GM19043 (cell line): ENCODE data around the gene CHD3.

ENCODE experiments used
- ATAC-seq: cut with Tn5 transposase; IDR thresholded peaks from one replicate; pipeline ENCODE4 v1.9.1; 2021; ENCODE audit warnings: low read depth; ENCODE audit not compliant: unreplicated experiment

Gene CHD3

DNA sequence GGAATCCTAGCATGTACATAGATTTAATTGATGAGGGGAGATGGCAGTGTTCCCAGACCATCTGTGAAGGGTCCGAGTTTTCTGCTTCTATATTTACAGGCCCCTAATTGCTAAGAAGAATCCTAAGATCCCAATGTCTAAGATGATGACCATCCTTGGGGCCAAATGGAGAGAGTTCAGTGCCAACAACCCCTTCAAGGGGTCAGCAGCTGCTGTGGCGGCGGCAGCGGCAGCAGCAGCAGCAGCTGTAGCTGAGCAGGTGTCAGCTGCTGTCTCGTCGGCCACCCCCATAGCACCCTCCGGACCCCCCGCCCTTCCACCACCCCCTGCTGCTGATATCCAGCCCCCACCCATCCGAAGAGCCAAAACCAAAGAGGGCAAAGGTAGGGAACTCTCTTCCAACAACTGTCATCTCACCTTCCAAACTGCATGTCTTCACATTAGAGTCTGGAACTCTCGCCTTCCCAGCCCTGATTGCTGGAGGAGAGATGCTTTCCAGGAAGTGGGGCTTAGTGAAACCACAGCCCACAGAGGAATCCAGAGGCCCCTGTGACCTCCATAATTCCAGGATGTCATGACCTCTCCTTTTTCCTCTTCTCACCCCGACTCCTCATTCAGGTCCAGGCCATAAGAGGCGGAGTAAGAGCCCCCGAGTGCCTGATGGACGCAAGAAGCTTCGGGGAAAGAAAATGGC lies 4.7 kb downstream of the CHD3 start:
- ATAC-seq, result no peak

DNA sequence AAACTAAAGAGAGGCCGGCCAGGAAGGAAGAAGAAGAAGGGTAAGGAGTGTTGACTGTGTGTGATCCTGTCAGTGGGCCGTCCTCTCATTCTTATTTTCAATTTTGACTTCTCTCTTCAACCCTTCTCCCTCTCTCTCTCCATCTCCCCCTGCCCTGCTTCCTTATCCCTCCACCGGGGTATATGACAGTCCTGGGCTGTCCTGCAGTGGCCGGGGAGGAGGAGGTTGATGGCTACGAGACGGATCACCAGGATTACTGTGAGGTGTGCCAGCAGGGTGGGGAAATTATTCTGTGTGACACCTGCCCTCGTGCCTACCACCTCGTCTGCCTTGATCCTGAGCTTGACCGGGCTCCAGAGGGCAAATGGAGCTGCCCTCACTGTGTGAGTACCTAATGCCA lies 5.6 kb downstream of the CHD3 start:
- no peak for ATAC-seq

DNA sequence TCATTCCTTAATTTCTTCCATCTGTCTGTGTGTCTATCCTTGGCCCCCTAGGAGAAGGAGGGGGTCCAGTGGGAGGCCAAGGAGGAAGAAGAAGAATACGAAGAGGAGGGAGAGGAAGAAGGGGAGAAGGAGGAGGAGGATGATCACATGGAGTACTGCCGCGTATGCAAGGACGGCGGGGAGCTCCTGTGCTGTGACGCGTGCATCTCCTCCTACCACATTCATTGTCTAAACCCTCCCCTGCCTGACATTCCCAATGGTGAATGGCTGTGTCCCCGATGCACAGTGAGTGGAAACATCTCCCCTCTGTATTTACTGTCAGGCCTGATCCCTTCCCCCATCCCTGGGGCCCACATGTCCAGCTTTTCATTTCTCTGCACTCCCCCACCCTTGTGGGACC lies 6.3 kb downstream of the CHD3 start:
- ATAC-seq, result no peak

DNA sequence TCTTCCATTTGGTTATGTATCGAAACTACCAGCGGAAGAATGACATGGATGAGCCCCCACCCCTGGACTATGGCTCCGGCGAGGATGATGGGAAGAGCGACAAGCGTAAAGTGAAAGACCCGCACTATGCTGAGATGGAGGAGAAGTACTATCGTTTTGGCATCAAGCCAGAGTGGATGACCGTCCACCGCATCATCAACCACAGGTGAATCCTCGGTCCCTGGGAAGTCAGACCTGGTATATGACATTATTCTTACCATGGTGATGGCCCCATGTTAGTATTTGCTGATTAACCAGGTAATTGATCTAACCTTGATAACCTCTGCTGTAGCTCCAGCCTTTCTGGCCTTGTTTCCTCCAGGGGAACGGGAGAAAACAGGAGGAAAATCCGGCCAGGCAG lies 8.5 kb downstream of the CHD3 start:
- no peak for ATAC-seq

DNA sequence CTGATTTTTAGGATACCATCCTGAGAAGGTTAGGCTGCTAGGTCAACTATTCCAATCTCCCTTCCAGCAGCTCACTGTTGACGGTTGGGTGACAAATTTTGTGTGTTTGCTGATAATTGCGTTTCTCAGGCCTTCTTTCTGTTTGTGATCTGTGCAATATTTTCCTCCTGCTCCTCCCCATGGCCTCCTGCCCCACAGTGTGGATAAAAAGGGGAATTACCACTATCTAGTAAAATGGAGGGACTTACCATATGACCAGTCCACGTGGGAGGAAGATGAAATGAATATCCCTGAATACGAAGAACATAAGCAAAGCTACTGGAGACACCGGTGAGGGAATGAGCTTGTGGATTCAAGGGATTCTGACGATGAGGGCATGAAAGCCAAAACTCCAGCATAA lies 9.2 kb downstream of the CHD3 start:
- no peak for ATAC-seq

DNA sequence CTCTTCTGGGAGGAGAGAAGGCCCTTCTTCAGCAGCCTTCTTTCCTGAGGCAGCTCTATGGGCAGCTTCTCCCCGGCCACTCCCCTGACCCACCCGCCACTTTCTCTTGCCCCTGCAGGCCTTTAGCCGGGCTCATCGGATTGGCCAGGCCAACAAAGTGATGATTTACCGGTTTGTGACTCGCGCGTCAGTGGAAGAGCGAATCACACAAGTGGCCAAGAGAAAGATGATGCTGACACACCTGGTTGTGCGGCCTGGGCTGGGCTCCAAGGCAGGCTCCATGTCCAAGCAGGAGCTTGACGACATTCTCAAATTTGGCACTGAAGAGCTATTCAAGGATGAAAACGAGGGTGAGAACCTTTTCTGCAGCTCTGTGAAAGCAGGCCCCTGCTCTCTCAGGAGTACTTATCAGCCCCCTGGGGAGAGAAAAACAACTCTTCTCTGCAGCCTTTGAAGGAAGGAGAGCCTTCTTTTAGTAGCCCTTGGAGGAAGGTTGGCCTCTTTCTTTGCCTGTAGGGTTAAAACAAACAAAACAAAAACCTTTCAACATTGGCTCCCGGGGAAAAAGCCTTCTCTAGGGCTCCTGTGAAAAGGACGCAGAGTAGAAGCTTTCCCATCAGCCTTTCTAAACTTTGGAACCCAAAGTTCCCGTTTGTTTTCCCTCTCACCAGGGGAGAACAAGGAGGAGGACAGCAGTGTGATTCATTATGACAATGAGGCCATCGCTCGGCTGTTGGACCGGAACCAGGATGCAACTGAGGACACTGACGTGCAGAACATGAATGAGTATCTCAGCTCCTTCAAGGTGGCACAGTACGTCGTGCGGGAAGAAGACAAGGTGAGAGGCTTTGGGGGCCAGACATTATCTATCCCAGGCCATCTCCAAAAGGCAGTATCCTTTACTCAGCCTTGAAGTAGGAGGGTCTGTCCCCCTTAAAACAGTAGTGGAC lies 14.8 kb downstream of the CHD3 start:
- no peak for ATAC-seq

DNA sequence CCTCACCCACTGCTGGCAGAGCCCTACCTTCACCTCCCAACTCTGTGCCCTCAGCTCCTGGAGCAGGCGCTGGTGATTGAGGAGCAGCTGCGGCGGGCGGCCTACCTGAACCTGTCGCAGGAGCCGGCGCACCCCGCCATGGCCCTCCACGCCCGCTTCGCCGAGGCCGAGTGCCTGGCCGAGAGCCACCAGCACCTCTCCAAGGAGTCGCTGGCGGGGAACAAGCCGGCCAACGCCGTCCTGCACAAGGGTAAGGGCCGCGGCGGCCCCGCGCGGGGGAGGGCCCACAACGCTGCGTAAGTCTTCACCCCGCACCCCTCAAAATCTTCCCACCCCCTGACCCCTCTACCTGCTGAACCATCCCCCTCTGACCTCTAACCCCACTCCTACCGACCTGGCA lies 20.5 kb downstream of the CHD3 start:
- no peak for ATAC-seq

DNA sequence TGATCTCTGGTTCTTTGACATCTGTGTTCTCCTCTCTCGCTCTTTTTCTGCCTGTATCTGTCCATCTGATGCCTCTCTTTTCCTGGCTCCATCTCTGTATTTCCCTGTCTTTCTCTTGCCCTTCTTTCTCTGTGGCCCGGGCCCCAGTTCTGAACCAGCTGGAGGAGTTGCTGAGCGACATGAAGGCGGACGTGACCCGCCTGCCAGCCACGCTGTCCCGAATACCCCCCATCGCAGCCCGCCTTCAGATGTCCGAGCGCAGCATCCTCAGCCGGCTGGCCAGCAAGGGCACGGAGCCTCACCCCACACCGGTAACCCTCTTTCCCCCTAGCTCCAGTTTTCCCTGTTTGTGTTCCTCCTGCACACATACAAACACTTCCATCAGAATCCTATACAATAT lies 21.7 kb downstream of the CHD3 start:
- no peak for ATAC-seq

DNA sequence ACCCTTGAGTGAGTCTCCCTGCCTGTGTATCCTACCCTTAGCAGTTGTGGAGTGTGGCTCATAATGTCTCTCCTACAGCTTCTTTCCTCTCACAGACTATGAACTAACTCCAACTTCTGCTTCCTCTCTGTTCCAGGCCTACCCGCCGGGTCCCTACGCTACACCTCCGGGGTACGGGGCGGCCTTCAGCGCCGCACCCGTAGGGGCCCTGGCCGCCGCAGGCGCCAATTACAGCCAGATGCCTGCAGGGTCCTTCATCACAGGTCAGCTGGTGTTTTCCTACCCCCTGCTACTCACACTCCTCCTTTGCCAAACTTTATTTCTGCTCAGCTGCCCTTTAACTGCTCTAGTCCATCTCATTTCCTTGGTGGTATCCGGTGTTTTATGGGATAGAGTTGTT lies 22.1 kb downstream of the CHD3 start:
- no peak for ATAC-seq

DNA sequence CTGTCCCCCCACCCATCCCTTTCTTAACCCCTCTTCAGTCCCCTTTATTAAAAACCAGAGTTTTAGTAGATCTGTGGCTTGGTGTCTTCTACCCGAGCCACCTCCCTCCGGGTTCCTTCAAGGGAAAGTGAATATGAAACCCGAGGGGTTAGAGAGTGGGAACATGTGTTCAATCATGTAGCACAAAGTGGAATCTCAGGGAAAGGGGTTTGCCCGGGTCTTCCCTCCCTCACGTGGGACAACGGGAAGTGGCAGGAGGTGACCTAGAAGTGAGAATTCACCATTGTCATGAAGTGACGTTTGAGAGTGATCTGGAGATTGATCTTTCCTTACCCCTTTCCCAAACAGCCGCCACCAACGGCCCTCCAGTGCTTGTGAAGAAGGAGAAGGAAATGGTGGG lies 22.5 kb downstream of the CHD3 start:
- ATAC-seq, result no peak

DNA sequence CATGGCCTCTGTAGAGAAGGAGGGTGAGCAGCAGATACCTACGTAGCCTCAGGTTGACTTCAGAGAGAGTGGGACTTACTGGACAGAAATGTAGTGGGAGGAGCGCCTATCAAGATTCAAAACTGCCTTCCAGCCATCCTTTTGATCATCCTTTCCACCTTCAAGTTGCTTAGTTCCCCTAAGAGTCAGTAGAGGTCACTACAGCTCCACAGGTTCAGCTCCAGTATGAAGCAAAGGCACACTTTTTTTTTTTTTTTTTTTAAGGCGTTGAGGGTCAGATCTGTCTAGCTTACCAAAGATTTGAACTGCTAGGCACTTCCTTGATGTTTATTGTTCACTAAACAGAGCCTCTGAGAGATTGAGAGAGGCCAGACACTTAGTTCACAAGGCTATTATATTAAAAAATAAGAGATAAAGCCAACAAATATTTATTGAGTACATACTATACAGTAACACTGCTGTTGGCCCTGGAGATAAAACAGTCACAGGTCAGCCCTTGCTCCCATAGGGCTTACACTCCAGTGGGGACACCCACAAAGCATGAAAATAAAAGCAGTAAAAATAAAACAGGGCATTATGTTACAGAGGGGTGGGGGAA lies 24.4 kb downstream of the CHD3 start:
- no peak for ATAC-seq

DNA sequence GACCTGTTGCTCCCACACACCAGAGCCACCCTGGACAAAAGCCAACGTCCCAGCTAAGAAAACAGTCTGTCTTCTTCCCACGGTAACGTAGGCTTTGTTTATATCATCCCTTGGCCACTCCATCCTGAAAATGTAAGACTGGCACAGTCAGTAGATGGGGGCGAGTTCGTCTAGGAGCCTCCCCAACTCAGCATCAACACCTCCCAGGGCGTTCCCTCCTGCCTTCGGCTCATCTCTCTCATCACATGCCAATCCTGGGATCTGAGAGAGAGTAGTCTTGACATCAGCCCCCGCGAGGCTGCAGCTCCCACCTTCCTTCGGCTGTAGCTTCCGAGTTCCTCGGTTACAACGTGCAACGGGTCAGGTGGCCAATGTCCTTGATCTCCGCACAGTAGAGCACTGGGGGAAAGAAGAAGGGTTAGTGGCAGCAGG lies 26.6 kb downstream of the CHD3 start:
- ATAC-seq, result no peak

DNA sequence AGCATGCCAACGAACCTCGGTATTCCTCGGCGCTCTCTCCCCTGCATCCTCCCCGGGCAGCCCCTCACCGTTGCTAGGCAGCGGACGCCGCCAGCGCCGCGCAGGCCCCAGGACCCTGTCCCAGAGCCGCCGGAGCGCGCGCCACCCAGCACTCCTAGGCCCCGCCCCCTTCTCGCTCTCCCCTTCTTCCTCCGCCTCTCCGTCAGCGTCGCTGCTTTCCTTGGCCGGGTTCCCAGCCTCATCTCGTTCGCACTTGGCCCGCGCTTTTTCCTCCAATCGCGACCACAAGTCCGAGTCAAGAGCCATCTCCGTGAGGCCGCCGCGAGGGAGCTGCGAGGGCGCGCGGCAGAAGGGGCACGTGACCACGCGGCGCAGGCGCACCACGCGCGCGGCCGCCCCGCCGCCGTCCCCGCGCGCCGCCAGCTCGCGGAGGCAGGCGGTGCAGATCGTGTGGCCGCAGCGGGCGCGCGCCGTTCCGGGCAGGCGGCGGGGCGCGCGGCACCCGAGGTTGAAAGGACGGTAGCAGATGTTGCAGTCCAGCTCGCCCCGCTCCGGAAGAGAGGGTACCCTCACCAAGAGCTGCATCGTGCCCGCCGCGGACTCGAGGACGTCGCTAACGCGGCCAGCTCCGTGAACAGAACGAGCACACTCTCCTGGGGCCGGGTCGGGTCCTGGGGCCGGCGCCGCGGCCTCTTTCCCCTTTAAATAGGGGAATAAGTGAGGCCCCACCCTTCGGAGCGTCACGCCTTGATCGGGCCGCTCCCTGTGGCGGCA lies 27.2 kb downstream of the CHD3 start, which contains the start of gene RNF227:
Gene RNF227, minus strand, starts transcription at position 679 of the 774 bp plus-strand sequence. Its CDS starts 94 bp downstream, at position 585.
- peak; percentile 41 for ATAC-seq

DNA sequence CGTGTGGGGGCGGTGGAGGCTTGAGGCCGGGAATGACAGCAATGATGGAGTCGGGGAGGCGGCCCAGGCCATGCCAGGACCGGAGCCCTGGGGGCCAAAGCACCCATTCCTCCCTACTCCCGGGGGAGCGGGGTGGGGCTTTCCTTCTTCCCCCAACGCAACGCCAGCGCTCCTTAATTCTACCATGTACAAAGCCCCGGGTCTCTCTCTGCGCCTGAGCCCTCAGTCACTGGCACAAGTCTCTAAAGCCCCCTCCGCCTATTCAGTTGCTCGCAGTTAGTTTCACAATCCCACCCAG lies 27.7 kb downstream of the CHD3 start:
- ATAC-seq, result no peak

DNA sequence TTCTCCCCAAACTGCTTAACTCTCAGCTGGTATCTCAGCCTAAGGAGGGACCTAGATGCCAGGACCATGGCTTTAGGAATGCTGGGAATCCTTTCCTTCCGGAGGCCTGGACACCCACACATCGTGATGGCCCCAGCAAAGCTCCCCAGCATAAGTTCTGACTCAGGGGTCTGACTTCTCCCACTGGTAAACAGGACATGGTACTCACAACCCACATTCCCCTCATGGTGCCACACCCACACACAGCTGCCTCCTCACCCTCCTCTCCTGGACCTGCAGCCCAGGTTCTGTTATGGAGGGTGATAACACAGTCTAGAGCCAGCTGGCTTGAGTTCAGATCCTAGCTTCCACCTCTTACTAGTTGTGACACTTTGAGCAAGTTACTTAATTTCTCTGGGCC lies 28.2 kb downstream of the CHD3 start:
- no peak for ATAC-seq

DNA sequence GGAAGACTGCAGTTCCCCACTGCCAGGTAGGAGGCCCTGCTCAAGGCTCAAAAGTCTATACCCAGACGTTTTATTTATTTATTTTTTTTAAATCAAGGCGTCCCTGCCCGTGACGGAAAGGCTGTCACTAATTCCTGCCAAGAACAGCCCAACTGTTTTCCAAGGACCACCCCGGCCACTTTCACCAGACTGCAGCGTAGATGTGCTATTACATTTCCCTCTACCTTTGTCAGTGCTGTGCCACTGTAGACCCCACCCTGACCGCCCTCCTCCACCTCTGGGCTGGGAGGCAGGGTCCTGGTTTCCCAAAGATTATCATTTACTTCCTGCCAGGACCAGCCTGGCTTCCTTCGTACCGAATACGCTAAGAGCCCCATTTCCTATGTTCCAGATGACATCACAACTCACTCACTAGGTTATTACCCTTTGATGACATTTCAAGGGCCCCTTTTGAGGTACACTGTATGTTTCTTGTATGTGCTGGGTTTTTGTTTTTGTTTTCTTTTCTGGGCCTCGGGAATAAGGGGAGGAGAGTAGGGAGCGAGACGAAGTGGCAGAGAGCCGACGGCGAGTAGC lies 33.8 kb downstream of the CHD3 start:
- no peak for ATAC-seq

DNA sequence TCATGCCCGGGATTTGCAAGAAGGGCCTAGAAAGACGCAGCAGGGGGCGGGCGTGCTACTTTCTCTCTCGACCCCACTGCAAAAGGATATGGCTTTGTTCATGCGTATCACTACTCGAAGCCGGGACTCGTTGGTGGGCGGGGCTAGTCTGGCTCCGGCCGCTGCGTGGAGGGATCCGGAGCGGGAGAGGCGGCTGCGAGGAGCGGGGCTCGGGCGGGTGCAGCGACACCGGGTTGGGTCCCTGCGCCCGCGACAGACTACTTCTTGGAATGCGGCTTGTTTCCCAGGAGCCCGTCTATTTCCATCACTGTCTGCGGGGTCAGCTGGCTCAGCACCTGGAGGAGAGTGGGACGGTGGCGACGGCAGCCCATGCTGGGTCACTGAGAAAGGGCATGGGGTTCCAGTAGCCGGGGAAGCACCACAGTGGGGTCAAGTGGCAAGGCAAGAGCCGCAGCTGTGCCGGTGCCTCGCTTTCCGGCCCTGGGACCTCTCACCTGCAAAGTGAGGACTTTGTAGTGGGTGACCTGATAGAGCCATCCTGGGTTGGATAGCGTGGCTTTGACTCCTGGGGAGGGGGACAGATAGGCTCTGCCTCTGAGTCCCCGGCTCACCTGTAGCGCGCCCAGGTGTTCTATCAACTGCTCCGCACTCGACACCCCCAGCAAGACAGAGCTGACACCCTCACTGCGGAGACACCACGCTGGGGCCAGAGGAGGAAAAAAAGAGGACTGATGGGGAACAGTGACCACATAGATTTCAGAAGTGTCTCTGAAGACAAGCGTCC lies 34.4 kb downstream of the CHD3 start:
- no peak for ATAC-seq

DNA sequence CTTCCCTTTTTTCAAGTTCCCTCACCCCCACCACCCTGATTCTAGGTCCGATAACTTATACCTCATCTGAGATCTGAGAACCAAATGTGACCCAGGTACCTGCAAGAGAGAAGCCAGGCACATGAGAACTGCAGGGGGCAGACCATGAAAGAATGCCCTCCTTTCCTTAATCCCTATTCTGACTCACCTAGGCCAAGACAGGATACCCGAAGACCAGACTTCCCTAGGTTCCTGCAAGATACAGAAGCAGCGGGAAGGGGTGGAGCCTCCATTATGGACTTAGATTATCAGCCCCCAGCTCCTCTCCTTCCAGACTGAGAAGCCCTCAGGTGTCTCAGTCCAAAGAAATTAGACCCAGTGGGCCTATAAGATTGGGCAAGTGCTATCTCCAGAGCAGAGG lies 39.0 kb downstream of the CHD3 start:
- ATAC-seq, result no peak

DNA sequence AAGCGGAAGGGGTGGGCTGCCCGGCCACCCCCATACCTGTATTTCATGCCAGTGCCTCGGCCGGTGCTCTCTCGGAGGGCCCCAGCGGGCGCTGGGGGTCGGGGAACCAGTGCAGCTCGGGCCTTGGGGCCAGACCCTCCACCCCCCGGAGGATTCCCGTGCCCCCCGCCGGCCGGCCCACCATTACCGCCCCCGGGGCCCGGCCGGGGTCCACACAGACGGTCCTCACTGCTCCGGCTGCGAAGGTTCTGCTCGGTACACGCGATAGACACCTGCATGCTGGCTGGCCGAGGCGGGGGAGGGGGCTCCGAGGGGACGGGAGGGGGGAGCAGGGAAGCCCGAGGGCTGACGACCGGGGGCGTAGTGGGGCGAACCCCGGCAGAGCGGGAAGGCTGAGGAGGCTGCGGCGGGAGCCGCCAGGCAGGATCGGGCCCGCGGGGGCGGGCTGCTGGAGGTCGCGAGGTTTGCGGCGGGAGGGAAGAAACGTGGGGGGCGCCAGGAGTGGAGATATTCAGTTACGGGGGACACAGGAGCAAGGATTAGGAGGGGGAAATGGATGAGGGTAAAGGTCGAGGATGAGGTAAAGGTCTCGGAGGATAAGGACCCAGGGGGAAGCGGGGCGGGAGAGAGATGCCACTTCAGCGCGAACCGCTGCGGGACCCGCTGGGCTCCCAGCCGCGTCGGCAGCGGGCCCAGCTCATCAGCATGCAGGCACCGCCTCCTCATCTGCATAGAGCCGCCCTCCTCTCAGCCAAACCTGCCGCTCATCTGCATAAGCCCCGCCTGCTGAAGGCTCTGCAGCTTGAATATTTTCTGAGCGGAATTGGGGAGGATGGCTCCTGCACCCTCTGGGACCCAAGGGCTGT lies 40.8 kb downstream of the CHD3 start, which contains the start of gene KCNAB3:
Gene KCNAB3, minus strand, starts transcription at position 699 of the 866 bp plus-strand sequence. Its CDS starts 421 bp downstream, at position 278.
- no peak for ATAC-seq
